GM21737 (cell line): Measurements from ENCODE around the gene HELZ2.

Source experiments
- ATAC-seq: cut with Tn5 transposase; IDR thresholded peaks from one replicate; pipeline ENCODE4 v1.9.1; 2021; ENCODE audit warnings: mild to moderate bottlenecking, moderate library complexity; ENCODE audit not compliant: unreplicated experiment

Gene HELZ2

DNA sequence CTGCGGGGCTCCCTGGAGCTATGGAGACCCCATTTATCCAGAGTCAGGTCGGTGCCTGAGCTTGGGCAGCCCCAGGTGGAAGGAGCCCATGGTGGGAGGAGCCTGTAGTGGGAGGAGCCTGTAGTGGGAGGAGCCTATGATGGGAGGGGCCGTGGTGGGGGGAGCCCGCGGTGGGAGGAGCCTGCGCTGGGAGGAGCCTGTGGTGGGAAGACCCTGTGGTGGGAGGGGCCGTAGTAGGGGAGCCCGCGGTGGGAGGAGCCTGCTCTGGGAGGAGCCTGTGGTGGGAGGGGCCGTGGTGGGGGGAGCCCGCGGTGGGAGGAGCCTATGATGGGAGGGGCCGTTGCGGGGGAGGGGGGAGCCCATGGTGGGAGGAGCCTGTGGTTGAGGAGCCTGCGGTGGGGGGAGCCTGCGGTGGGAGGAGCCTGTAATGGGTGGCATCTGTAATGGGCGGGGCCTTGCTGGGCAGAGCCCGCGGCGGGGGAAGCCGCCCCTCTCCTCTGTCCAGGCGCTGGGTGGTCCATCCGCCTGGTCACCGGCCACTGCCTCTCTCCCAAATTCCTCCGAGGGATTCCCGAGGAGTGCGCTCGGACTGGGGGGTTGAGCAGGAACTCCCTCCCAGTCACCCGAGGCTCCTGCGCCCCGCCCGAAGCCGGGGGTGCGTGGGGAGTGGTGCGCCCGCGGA, 20.6 kb downstream of the HELZ2 start:
- peak; percentile 41 for ATAC-seq

- ATAC-seq: peak; percentile 21
Measured at GRCh38 chr20:63552481-63553249, 21.4 kb downstream of the HELZ2 start.

GRCh38 chr20:63551068-63551467, 23.0 kb downstream of the HELZ2 start:
- no peak for ATAC-seq

GRCh38 chr20:63549679-63550282, 24.3 kb downstream of the HELZ2 start:
- ATAC-seq: no peak

- ATAC-seq: no peak
Measured at GRCh38 chr20:63549019-63549418, 25.0 kb downstream of the HELZ2 start.

DNA sequence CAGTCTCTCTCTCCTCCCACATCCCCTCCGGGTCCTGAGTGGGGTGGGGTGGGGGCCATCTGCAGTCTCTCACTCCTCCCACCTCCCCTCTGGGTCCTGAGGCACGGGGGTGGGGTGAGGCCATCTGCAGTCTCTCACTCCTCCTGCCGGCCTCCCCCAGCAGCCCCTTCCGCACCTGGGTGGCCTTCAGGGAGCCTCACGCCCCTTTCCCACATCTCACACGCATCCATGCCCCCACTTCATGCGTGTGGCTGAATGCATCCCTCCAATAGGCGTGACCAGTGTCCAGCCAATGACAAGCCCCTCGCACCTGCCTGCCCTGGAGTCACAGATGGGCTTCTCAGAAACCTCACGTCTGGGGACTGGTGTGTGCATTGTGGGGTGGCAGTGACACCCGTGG, 25.5 kb downstream of the HELZ2 start:
- ATAC-seq: no peak

- ATAC-seq: no peak
Measured at GRCh38 chr20:63547725-63548480, 26.1 kb downstream of the HELZ2 start, which contains the start of gene SRMS. SRMS (minus strand) TSS chr20:63547749; CDS start chr20:63547463, 286 bp downstream.

DNA sequence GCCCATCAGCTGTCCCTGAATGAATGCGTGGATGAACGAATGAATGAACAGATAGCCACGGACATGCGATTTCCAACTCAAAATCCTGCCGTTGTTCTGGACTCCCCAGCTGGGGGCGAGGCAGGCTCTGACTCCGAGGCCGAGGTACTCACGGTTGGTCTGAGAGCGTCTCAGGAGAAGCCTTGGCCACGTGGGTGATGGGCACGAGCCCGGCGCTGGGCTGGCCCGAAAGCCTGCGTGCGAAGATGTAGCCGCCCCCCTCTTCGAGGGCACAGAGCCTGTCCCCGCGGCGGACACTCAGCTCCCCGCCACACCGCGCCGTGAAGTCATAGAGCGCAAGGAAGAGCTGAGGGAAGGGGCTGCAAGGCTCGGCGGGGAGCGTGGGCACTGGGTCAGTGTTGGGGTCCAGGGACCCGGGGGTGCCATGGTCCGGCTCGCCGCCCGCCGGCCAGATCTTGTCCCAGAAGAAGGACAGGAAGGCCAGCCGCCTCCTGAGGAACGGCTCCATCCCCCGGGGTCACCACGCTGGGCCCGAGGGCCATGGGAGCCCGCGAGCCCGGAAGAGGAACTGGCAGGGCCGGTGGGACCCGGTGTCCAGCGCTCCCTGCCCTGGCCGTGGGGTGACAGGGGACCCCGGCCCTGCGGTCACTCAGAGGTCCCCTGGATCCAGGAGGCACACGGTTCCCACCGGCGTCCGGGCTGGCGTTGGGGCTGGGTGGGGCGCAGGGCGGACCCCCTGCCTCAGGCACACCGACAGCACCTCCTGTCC, 26.9 kb downstream of the HELZ2 start:
- ATAC-seq: no peak

DNA sequence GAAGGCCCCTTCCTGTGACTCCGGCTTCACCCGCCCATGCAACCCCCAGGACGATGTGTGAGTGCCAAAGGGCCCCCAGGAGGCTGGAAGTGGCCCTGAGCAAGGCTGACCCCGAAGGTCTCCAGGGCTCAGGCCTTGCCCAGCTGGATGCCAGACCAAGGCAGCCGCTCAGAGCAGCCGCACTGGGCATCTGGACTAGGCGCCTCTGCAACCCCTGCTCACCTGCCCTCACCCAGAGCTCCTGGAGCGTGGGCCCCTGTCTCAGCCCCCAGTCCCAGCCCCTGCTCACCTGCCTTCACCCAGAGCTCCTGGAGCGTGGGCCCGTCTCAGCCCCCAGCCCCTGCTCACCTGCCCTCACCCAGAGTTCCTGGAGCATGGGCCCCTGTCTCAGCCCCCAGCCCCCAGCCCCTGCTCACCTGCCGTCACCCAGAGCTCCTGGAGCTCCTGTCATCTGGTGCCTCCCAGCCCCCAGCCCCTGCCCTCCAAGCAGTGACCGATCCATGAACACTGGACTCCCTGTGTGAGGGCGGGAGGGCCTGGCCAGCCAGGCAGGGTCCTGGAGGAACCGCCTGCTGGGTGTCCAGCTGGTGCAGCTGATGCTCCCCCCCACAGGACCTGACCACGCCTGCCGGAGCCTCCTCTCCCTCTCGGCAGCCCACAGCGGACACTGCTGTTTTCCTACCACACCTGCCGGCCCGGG, 27.6 kb downstream of the HELZ2 start:
- ATAC-seq: no peak

GRCh38 chr20:63545814-63546213, 28.2 kb downstream of the HELZ2 start:
- no peak for ATAC-seq

DNA sequence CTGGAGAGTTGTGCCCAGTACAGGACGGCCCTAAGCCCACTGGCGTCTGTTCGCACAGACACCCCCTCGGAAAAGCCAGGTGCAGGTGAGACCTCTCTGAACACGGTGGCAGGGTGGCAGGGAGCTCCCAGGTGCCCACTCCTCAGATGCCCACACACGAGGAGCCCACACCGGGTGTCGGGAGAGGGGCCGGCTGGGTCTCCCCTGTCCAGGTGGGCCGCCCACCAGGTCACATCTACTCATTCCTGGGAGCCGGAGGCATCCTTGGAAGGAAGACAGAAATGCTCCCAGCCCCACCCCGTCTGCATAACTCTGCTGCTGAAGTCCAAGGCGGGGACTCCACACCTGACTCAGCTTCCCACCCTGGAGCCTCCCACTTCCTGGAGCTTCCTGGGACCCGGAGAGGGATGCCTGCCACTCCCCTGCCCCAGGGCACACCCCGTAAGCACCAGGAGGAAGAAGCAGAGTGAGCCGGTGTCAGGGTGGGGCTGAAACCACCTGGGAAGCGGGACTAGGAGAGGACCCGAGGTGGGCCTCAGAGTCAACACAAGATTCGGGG, 29.0 kb downstream of the HELZ2 start:
- ATAC-seq: no peak

DNA sequence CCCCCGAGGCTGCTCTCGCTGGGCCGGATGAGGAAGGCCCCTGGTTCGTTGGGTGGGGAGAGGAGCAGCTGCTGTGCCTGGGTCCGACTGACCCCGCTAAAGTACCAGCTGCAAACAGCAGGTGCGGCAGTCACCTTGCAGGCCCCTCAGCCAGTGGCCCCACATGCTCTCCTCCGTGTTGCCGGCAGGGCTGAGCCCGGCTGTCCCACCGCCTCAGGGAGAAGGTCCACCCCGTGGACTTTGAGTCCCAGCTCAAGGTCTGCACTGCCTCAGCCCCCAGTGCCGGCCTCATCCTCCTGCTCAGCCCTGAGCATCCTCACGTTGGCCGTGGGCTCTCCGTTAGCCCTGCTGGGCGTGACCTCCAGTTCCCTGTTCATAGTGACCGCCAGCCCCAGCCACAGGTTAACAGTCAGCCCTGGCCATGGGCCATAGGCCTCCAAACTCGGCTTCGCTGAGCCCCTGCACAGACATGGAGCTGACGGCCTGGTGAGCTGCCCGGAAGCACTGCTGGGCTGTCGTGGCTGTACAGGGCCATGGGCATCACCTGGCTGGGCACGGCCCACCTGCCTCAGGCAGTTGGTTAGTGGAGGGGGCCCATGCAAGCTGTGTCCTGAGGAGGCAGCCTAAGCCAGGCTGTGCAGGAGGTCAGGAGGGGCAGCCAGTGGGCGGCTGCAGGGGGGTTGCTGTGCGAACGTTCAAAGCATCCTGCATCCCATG, 29.6 kb downstream of the HELZ2 start:
- ATAC-seq: no peak

GRCh38 chr20:63543733-63544132, 30.3 kb downstream of the HELZ2 start:
- no peak for ATAC-seq

DNA sequence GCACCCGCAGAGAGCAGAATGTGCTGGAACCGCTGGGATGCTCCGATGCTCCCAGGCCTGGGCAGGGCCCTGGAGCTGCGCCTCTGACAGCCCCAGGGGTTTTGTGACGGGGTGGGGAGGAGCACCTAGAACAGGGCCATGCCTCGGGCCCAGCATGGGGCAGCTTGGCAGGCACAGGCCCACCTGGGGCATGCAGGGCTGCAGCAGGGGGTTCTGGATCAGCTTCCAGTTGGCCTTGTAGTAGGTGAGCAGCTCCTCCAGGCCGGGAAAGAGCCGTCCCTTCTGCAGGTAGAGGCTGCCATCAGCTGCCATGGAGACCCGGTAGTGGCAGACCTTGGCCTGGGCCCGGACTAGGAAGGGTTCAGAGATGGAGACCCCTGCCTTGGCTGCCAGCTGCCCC, 30.9 kb downstream of the HELZ2 start:
- no peak for ATAC-seq

- no peak for ATAC-seq
Measured at GRCh38 chr20:63542696-63543095, 31.3 kb downstream of the HELZ2 start.

DNA sequence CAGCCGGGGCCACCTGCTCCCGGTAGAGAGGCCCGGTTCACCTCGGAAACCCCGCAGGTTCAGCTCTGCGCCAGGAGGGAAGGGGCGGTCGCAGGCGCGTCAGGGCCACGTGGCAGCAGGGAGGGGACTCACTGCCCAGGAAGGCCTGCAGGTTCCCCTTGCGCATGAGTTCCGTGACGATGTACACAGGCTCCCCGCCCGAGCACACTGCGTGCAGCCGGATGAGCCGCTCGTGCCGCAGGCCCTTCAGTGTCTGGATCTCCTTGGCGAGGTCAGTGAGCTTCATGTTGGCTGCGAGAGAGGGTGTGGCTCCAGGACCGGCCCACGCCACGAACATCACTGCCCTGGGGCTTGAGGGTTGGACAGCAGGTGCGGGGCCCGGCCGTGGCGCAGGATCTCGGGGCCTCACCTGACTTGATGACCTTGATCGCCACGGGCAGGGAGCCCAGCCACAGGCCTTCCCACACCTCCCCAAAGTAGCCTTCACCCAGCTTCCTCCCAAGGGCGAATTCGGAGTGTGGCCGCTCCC, 31.9 kb downstream of the HELZ2 start:
- ATAC-seq: no peak

- no peak for ATAC-seq
Measured at GRCh38 chr20:63541371-63541770, 32.7 kb downstream of the HELZ2 start.

GRCh38 chr20:63540417-63541186, 33.4 kb downstream of the HELZ2 start:
- no peak for ATAC-seq
